H1 (cell line): Measurements from ENCODE around the gene CFAP74. TPM values are rescaled to one million over a fixed set of nuclear protein-coding genes. Genes with fewer than 3 reads are reported as not detected.
A peak's percentile ranks its signal among the peaks of the same experiment; 100 is the strongest.

ENCODE experiments used
- CTCF ChIA-PET: fragments of 300-600 bp; sonication (Branson Sonifier 250); formaldehyde crosslinking; loops from one replicate; lab custom pipeline; 2021; ENCODE audit not compliant: partially characterized antibody; lab: Charles Lee
- POLR2A ChIA-PET: fragments of 300-600 bp; sonication (Branson Sonifier 250); formaldehyde crosslinking; loops from one replicate; lab custom pipeline; 2021; ENCODE audit warnings: inconsistent platforms; ENCODE audit not compliant: partially characterized antibody; lab: Charles Lee
- DNase-seq, 2 experiments: peaks; one replicate each; pipeline versions ENCODE4 v3.0.0 to v3.0.0-alpha.2; 2010 to 2022; ENCODE audit warnings: low spot score in 2 of 2, low read depth in 1 of 2, mixed read lengths in 1 of 2
- FAIRE-seq: peaks from 2 replicates; lab custom pipeline; 2011; peaks lifted over from hg19 to GRCh38; lab: Jason Lieb, UNC
- H2AFZ ChIP-seq: 2 replicates; pipeline ENCODE4 v1.8.1; 2012; ENCODE audit warnings: low read length, inconsistent platforms
- H2AK5ac ChIP-seq: 2 replicates; pipeline ENCODE4 v1.6.1; 2013; ENCODE audit warnings: low read depth, low read length
- H2BK120ac ChIP-seq: replicated peaks from 2 replicates; pipeline ENCODE3; 2013; ENCODE audit warnings: low read depth, low read length, inconsistent platforms
- H2BK12ac ChIP-seq: 2 replicates; pipeline ENCODE4 v1.6.1; 2013; ENCODE audit warnings: low read depth, low read length
- H2BK15ac ChIP-seq: 2 replicates; pipeline ENCODE4 v1.6.1; 2013; ENCODE audit warnings: low read length
- H2BK20ac ChIP-seq: 2 replicates; pipeline ENCODE4 v1.6.1; 2013; ENCODE audit warnings: low read length
- H2BK5ac ChIP-seq: 2 replicates; pipeline ENCODE4 v1.6.1; 2013; ENCODE audit warnings: low read depth, low read length
- H3K14ac ChIP-seq: 2 replicates; pipeline ENCODE4 v1.6.1; 2013; ENCODE audit warnings: inconsistent platforms; ENCODE audit not compliant: insufficient read length
- H3K18ac ChIP-seq: 2 replicates; pipeline ENCODE4 v1.6.1; 2013; ENCODE audit warnings: low read length; ENCODE audit errors: extremely low read depth
- H3K23ac ChIP-seq: 2 replicates; pipeline ENCODE4 v1.6.1; 2013; ENCODE audit warnings: inconsistent platforms; ENCODE audit not compliant: insufficient read length
- H3K23me2 ChIP-seq: 2 replicates; pipeline ENCODE4 v1.6.1; 2013; ENCODE audit warnings: low read depth, low read length
- H3K27ac ChIP-seq: 2 replicates; pipeline ENCODE4 v1.6.1; 2011; ENCODE audit warnings: low read depth, low read length, inconsistent platforms
- H3K27me3 ChIP-seq, 4 experiments: replicated peaks in 1 of 4; 1 replicate in 1 of 4; 2 replicates in 3 of 4; pipeline versions ENCODE4 v1.6.1 to v1.8.1; 2011 to 2013; ENCODE audit warnings: low read length in 3 of 4, mild to moderate bottlenecking in 3 of 4, inconsistent platforms in 2 of 4, mixed read lengths in 2 of 4, moderate library complexity in 1 of 4; ENCODE audit not compliant: control insufficient read depth in 3 of 4, insufficient read depth in 3 of 4; ENCODE audit errors: extremely low read depth in 1 of 4
- H3K36me3 ChIP-seq, 4 experiments: 2 replicates each; pipeline versions ENCODE4 v1.6.1 to v1.8.1; 2011 to 2013; ENCODE audit warnings: mild to moderate bottlenecking in 4 of 4, low read length in 3 of 4, moderate library complexity in 2 of 4, control low read depth in 1 of 4, inconsistent platforms in 1 of 4; ENCODE audit not compliant: insufficient read depth in 4 of 4, control insufficient read depth in 2 of 4
- H3K4ac ChIP-seq: replicated peaks from 2 replicates; pipeline ENCODE3; 2013; ENCODE audit warnings: low read length, low read depth, mixed read lengths, inconsistent platforms; ENCODE audit not compliant: insufficient read length
- H3K4me1 ChIP-seq, 4 experiments: replicated peaks in 1 of 4; 1 replicate in 1 of 4; 2 replicates in 3 of 4; pipeline versions ENCODE4 v1.6.1 to v1.8.1; 2011 to 2013; ENCODE audit warnings: low read length in 3 of 4, inconsistent platforms in 2 of 4, mixed read lengths in 1 of 4; ENCODE audit not compliant: insufficient read depth in 4 of 4, control insufficient read depth in 3 of 4
- H3K4me2 ChIP-seq, 2 experiments: 2 replicates each; pipeline versions ENCODE4 v1.6.1 to v1.8.1; 2011 to 2013; ENCODE audit warnings: low read depth in 2 of 2, low read length in 2 of 2, control low read depth in 1 of 2, inconsistent platforms in 1 of 2, mild to moderate bottlenecking in 1 of 2; ENCODE audit not compliant: insufficient read depth in 1 of 2
- H3K4me3 ChIP-seq, 4 experiments: fragments of 200-600, 300-600 bp in 1 of 4; sonication (generic), shearing (Covaris generic), sonication (Bioruptor Twin) in 1 of 4; 2 replicates each; pipeline versions ENCODE4 v1.5.1 to v1.8.1; 2011 to 2016; ENCODE audit warnings: low read length in 4 of 4, low read depth in 3 of 4, control low read depth in 2 of 4, inconsistent platforms in 2 of 4, mild to moderate bottlenecking in 2 of 4, mixed read lengths in 1 of 4, moderate library complexity in 1 of 4; ENCODE audit not compliant: insufficient read depth in 2 of 4; ENCODE audit errors: extremely low read depth in 1 of 4
- H3K56ac ChIP-seq: replicated peaks from 2 replicates; pipeline ENCODE3; 2013; ENCODE audit warnings: low read depth, mild to moderate bottlenecking, mixed read lengths, low read length, inconsistent platforms; ENCODE audit not compliant: insufficient read length
- H3K79me1 ChIP-seq: 2 replicates; pipeline ENCODE4 v1.6.1; 2013; ENCODE audit warnings: low read depth, low read length, control low read depth
- H3K79me2 ChIP-seq, 2 experiments: 2 replicates each; pipeline versions ENCODE4 v1.6.1 to v1.8.1; 2012 to 2013; ENCODE audit warnings: low read length in 2 of 2, mild to moderate bottlenecking in 2 of 2, inconsistent platforms in 1 of 2; ENCODE audit not compliant: insufficient read depth in 2 of 2, control insufficient read depth in 1 of 2
- H3K9ac ChIP-seq, 4 experiments: replicated peaks in 1 of 4; 1 replicate in 1 of 4; 2 replicates in 3 of 4; pipeline versions ENCODE4 v1.6.1 to v1.8.1; 2011 to 2013; ENCODE audit warnings: low read depth in 3 of 4, low read length in 3 of 4, control low read depth in 2 of 4, mild to moderate bottlenecking in 2 of 4, moderate library complexity in 2 of 4, inconsistent platforms in 1 of 4; ENCODE audit errors: extremely low read depth in 1 of 4
- H3K9me3 ChIP-seq, 2 experiments: 2 replicates each; pipeline versions ENCODE4 v1.6.1 to v1.8.1; 2012 to 2013; ENCODE audit warnings: mild to moderate bottlenecking in 2 of 2, moderate library complexity in 2 of 2, control low read depth in 1 of 2, inconsistent platforms in 1 of 2, low read depth in 1 of 2, low read length in 1 of 2, mixed read lengths in 1 of 2; ENCODE audit not compliant: insufficient read depth in 2 of 2
- H4K20me1 ChIP-seq, 2 experiments: replicated peaks in 1 of 2; 2 replicates each; pipeline versions ENCODE3 to v1.8.1; 2011 to 2013; ENCODE audit warnings: inconsistent platforms in 2 of 2, low read length in 2 of 2, mild to moderate bottlenecking in 1 of 2; ENCODE audit not compliant: insufficient read depth in 2 of 2, control insufficient read depth in 1 of 2
- H4K5ac ChIP-seq: 2 replicates; pipeline ENCODE4 v1.6.1; 2013; ENCODE audit warnings: low read length, low read depth, mixed read lengths, inconsistent platforms; ENCODE audit not compliant: insufficient read length
- H4K8ac ChIP-seq: 2 replicates; pipeline ENCODE4 v1.8.0; 2013; ENCODE audit warnings: mild to moderate bottlenecking, moderate library complexity, low read length, inconsistent platforms; ENCODE audit not compliant: insufficient read depth; ENCODE audit errors: extremely low read depth
- H4K91ac ChIP-seq: replicated peaks from 2 replicates; pipeline ENCODE3; 2013; ENCODE audit warnings: low read length, mixed read lengths, inconsistent platforms; ENCODE audit not compliant: insufficient read length
- CEBPB ChIP-seq: IDR thresholded peaks from 2 replicates; pipeline ENCODE4 v1.6.1; 2012; ENCODE audit warnings: low read depth, low read length
- CREB1 ChIP-seq: IDR thresholded peaks from 2 replicates; pipeline ENCODE4 v1.6.1; 2012; ENCODE audit warnings: inconsistent platforms
- MAFK ChIP-seq: IDR thresholded peaks from 2 replicates; pipeline ENCODE4 v1.6.1; 2012; ENCODE audit warnings: low read depth, mild to moderate bottlenecking, improper control_type of control experiment, low read length
- WGBS, 2 experiments: shearing (Covaris generic) in 1 of 2; methylation state at CpG; one replicate each; pipeline versions ENCODE4 v1.1.6 to v1.1.7; 2013 to 2015; ENCODE audit warnings: low lambda C conversion rate in 2 of 2, mixed read lengths in 2 of 2, inconsistent platforms in 1 of 2, low coverage in 1 of 2, missing lambda C conversion rate in 1 of 2; ENCODE audit not compliant: insufficient replicate concordance in 2 of 2, insufficient coverage in 1 of 2, insufficient read length in 1 of 2; ENCODE audit errors: extremely low coverage in 1 of 2, missing lambda C conversion rate in 1 of 2; 5-methylcytosine and 5-hydroxymethylcytosine counted together
- polyA plus RNA-seq, 7 experiments: library from polyadenylated mRNA; depleted of rRNA in 3 of 7; stranded (reverse) in 5 of 7; unstranded in 2 of 7; fragments of >200 nt in 5 of 7; fragments of 200-250 nt in 2 of 7; gene quantifications; 1 replicate in 5 of 7; 2 replicates in 1 of 7; 4 replicates in 1 of 7; pipeline versions ENCODE4 v1.2.1 to v1.2.3, GENCODE V29; 2011 to 2013; ENCODE audit warnings: missing spikeins in 2 of 7, mixed read lengths in 2 of 7
- total RNA-seq: library from RNA; stranded (reverse); fragmentation: NEBNext Ultra II Directional; extraction: Animal tissue kit (Norgen Biotek cat#: 25700); gene quantifications from 2 replicates; pipeline ENCODE4 v1.2.1, GENCODE V29; 2021

CFAP74 gene
- total and polyA plus RNA-seq, 2 of the 8 experiments (the other 6 are each of a cell fraction or from before 2014, with no cell fraction given) = 0.09 to 0.20 TPM

- no peaks in the 10 kb centered on the region for H3K9me3 ChIP-seq
- no peak overlapping the region for H2AK5ac ChIP-seq
- H2BK20ac ChIP-seq = no peak overlapping the region
- no peaks in the 10 kb centered on the region for H3K36me3 ChIP-seq
- no peaks in the 10 kb centered on the region for H4K20me1 ChIP-seq
- H3K23ac ChIP-seq = no peak overlapping the region
- H3K27ac ChIP-seq = no peak overlapping the region
- no peak overlapping the region for H3K14ac ChIP-seq
- no peak overlapping the region for H3K4ac ChIP-seq
- H3K4me3 ChIP-seq = no peak overlapping the region
- H4K5ac ChIP-seq = no peak overlapping the region
- CTCF ChIA-PET = interaction anchor here (0.5 to 1.5 kb wide), 8 partner anchors 16 to 232 kb away, joined by 3 to 5 read pairs (median 3); no protein-coding TSS in a partner anchor
- H3K23me2 ChIP-seq = no peaks in the 10 kb centered on the region; the same call in 1 of the 2 replicates
- no peak overlapping the region for H4K91ac ChIP-seq
- peak overlapping the region; percentile 30; the same call in 1 of the 2 replicates for H2BK12ac ChIP-seq
- no peak overlapping the region for H3K56ac ChIP-seq
- H3K79me2 ChIP-seq = no peaks in the 10 kb centered on the region
- FAIRE-seq (no peak), DNase-seq (no peak)
- no peaks in the 10 kb centered on the region for H3K79me1 ChIP-seq
- POLR2A ChIA-PET = no interaction called here
- peaks cover 0 to 2% (median 0%) of the 10 kb centered on the region in 4 experiments; a peak in 3 of 7 replicates for H3K4me1 ChIP-seq
- H2BK120ac ChIP-seq = no peak overlapping the region
- H3K4me2 ChIP-seq = no peak overlapping the region
- no peak overlapping the region for H2BK15ac ChIP-seq
- no peak overlapping the region for H3K9ac ChIP-seq
- no peak overlapping the region for H3K18ac ChIP-seq
- no peak overlapping the region for H2AFZ ChIP-seq
- H2BK5ac ChIP-seq = no peak overlapping the region; the same call in 1 of the 2 replicates
- WGBS, 2 experiments = 89% methylated on average over 13 of the region's 13 CpGs; no CpG with 5 or more reads in 1 of the 2 experiments
- no peak for TF ChIP-seq CREB1
- peak; percentile 91 for TF ChIP-seq MAFK
- 0 out of 2 replicates have a peak, but pooled peaks have one; percentile 22 for TF ChIP-seq CEBPB
- H3K27me3 ChIP-seq = peaks cover 0 to 2% (median 0%) of the 10 kb centered on the region in 4 experiments; a peak in 3 of 7 replicates
- no peak overlapping the region for H4K8ac ChIP-seq
These were observed 1.7 kb downstream of the CFAP74 start for GRCh38 chr1:2001773-2002411.
